Left lung (tissue), 10 donors: ENCODE results near the gene PI4K2A. TPM values are rescaled to one million over a fixed set of nuclear protein-coding genes. Genes with fewer than 3 reads are reported as not detected.

Source experiments
- ATAC-seq: fragments of 200-7000 bp; cut with Tn5 transposase; one replicate; pipeline ENCODE4 v1.9.1; 2020; ENCODE audit warnings: moderate library complexity
- DNase-seq, 4 donors: peaks; one replicate each; pipeline ENCODE4 v3.0.0-alpha.2; 2013 to 2020
- H3K27ac ChIP-seq, 2 donors: fragments of 200-600 bp; sonication (generic) in 1 of 2; one replicate each; pipeline versions ENCODE4 v1.5.0 to v1.8.0; 2020 to 2021
- H3K27me3 ChIP-seq, 2 donors: fragments of 200-600 bp; sonication (generic) in 1 of 2; one replicate each; pipeline versions ENCODE4 v1.5.0 to v1.8.0; 2020 to 2021
- H3K36me3 ChIP-seq, 2 donors: fragments of 200-600 bp; sonication (generic) in 1 of 2; one replicate each; pipeline versions ENCODE4 v1.5.0 to v1.8.0; 2020 to 2021
- H3K4me1 ChIP-seq, 2 donors: fragments of 200-600 bp; one replicate each; pipeline ENCODE4 v1.8.0; 2021
- H3K4me3 ChIP-seq, 2 donors: fragments of 200-600 bp; sonication (generic) in 1 of 2; one replicate each; pipeline versions ENCODE4 v1.5.0 to v1.8.0; 2020 to 2021; ENCODE audit warnings: mild to moderate bottlenecking in 1 of 2
- H3K9me3 ChIP-seq, 2 donors: fragments of 200-600 bp; sonication (generic) in 1 of 2; one replicate each; pipeline versions ENCODE4 v1.5.0 to v1.8.0; 2020 to 2021
- CTCF ChIP-seq, 2 donors: fragments of 200-600 bp; sonication (generic) in 1 of 2; IDR thresholded peaks; one replicate each; pipeline versions ENCODE4 v1.5.0 to v1.8.0; 2021; ENCODE audit warnings: antibody characterized with exemption in 2 of 2
- intact Hi-C, 2 donors: fragments of 100-400 bp; cut with DNase I; formaldehyde crosslinking; loops; one replicate each; pipeline versions ENCODE4 v1.11.2 to v1.14.2; 2022
- polyA plus RNA-seq, 6 donors: library from polyadenylated mRNA; unstranded; fragments of 120-200 nt; gene quantifications; one replicate each; pipeline ENCODE4 v1.2.1, GENCODE V29; 2013; ENCODE audit not compliant: insufficient read length in 6 of 6
- total RNA-seq, 2 donors: library from RNA; stranded (reverse); fragmentation: NEBNext Ultra II Directional; extraction: Animal tissue kit (Norgen Biotek cat#: 25700); gene quantifications; one replicate each; pipeline ENCODE4 v1.2.1, GENCODE V29; 2021
- donor health status: DM: no; HTN: yes; CAD: no.
- donor health status: DM: no; HTN: no; CAD: no.

Gene PI4K2A
- total and polyA plus RNA-seq, 8 donors: 12.7 to 27.1 (median 15.6) TPM

GRCh38 chr10:97618285-97618684 is 22.2 kb upstream of the PI4K2A start:
- no peaks in the 10 kb centered on the region for H3K9me3 ChIP-seq
- no peaks in the 10 kb centered on the region for H3K36me3 ChIP-seq
- H3K4me1 ChIP-seq: no peaks in the 10 kb centered on the region
- no peak overlapping the region for H3K4me3 ChIP-seq
- intact Hi-C loops: no loop called here
- no peaks in the 10 kb centered on the region for H3K27me3 ChIP-seq
- H3K27ac ChIP-seq: no peak overlapping the region
- no peak for ATAC-seq
- no peak for DNase-seq
- TF ChIP-seq CTCF (IDR thresholded peaks at IDR 0.05): no peak

- intact Hi-C loops: no loop called here
- Histone ChIP-seq H3K27me3 (no peaks in the 10 kb centered on the region), H3K27ac (no peak overlapping the region), H3K9me3 (no peaks in the 10 kb centered on the region), H3K4me3 (no peak overlapping the region), H3K4me1 (no peaks in the 10 kb centered on the region), H3K36me3 (no peaks in the 10 kb centered on the region)
- DNase-seq (no peak), ATAC-seq (no peak)
- TF ChIP-seq CTCF (IDR thresholded peaks at IDR 0.05): no peak
Observed at GRCh38 chr10:97618733-97619132, 21.7 kb upstream of the PI4K2A start.

- Histone ChIP-seq H3K4me1 (no peaks in the 10 kb centered on the region), H3K36me3 (no peaks in the 10 kb centered on the region), H3K9me3 (no peaks in the 10 kb centered on the region), H3K4me3 (no peak overlapping the region), H3K27ac (no peak overlapping the region), H3K27me3 (no peaks in the 10 kb centered on the region)
- ATAC-seq (no peak), DNase-seq (no peak)
- intact Hi-C loops: no loop called here
- no peak for TF ChIP-seq CTCF (IDR thresholded peaks at IDR 0.05)
Observed at GRCh38 chr10:97623277-97623676, 17.2 kb upstream of the PI4K2A start.

GRCh38 chr10:97627731-97628130 is 12.7 kb upstream of the PI4K2A start:
- Histone ChIP-seq H3K27ac (no peak overlapping the region), H3K4me1 (peaks cover under 1 to 3% of the 10 kb centered on the region in 2 donors), H3K27me3 (no peaks in the 10 kb centered on the region), H3K36me3 (no peaks in the 10 kb centered on the region), H3K4me3 (no peak overlapping the region), H3K9me3 (no peaks in the 10 kb centered on the region)
- no peak for TF ChIP-seq CTCF (IDR thresholded peaks at IDR 0.05)
- no peak for DNase-seq
- intact Hi-C loops: no loop called here
- peak; percentile 7 for ATAC-seq

GRCh38 chr10:97628228-97628627 is 12.2 kb upstream of the PI4K2A start:
- H3K4me3 ChIP-seq: no peak overlapping the region
- peaks cover 3 to 5% of the 10 kb centered on the region in 2 donors for H3K4me1 ChIP-seq
- H3K36me3 ChIP-seq: no peaks in the 10 kb centered on the region
- no peaks in the 10 kb centered on the region for H3K9me3 ChIP-seq
- ATAC-seq (peak; percentile 74), DNase-seq (peak in 1 of 4 donors; percentile 22)
- no peaks in the 10 kb centered on the region for H3K27me3 ChIP-seq
- no peak overlapping the region for H3K27ac ChIP-seq
- intact Hi-C loops: no loop called here
- TF ChIP-seq CTCF (IDR thresholded peaks at IDR 0.05): no peak
